Endodermal cell (in vitro differentiated cells): Measurements from ENCODE around the gene MORN1. TPM values are rescaled to one million over a fixed set of nuclear protein-coding genes. Genes with fewer than 3 reads are reported as not detected.

Experiments
- DNase-seq: peaks from one replicate; pipeline ENCODE4 v3.0.0-alpha.2; 2017
- H3K27ac ChIP-seq: 2 replicates; pipeline ENCODE4 v1.5.1; 2013; ENCODE audit warnings: mild to moderate bottlenecking, low read depth, low read length, moderate library complexity
- H3K27me3 ChIP-seq: 2 replicates; pipeline ENCODE4 v1.6.1; 2013; ENCODE audit warnings: mild to moderate bottlenecking, low read length, moderate library complexity; ENCODE audit not compliant: insufficient read depth, control insufficient read depth, poor library complexity, severe bottlenecking
- H3K36me3 ChIP-seq: 2 replicates; pipeline ENCODE4 v1.7.0; 2013; ENCODE audit warnings: mild to moderate bottlenecking, low read length, moderate library complexity; ENCODE audit not compliant: control insufficient read depth, insufficient read depth
- H3K4me1 ChIP-seq: one replicate; pipeline ENCODE4 v1.7.0; 2013; ENCODE audit warnings: low read length; ENCODE audit not compliant: control insufficient read depth, insufficient read depth
- H3K4me3 ChIP-seq: 2 replicates; pipeline ENCODE4 v1.5.1; 2013; ENCODE audit warnings: mild to moderate bottlenecking, low read length, moderate library complexity
- H3K9ac ChIP-seq: 2 replicates; pipeline ENCODE4 v1.6.1; 2013; ENCODE audit warnings: mild to moderate bottlenecking, low read length, moderate library complexity; ENCODE audit not compliant: poor library complexity, severe bottlenecking; ENCODE audit errors: extremely low read depth
- H3K9me3 ChIP-seq: 2 replicates; pipeline ENCODE4 v1.6.1; 2013; ENCODE audit warnings: mild to moderate bottlenecking, low read length, moderate library complexity; ENCODE audit not compliant: control insufficient read depth
- H3K27ac Mint-ChIP-seq: 2 replicates; pipeline ENCODE4 v1.8.0; 2020; ENCODE audit warnings: mixed read lengths
- H3K27me3 Mint-ChIP-seq: 2 replicates; pipeline ENCODE4 v1.8.0; 2021; ENCODE audit warnings: mild to moderate bottlenecking, mixed read lengths; ENCODE audit not compliant: insufficient read depth
- H3K36me3 Mint-ChIP-seq: 2 replicates; pipeline ENCODE4 v1.8.0; 2020; ENCODE audit warnings: low read depth, mixed read lengths
- H3K4me1 Mint-ChIP-seq: 2 replicates; pipeline ENCODE4 v1.8.0; 2020; ENCODE audit warnings: mixed read lengths
- H3K4me3 Mint-ChIP-seq: 2 replicates; pipeline ENCODE4 v1.8.0; 2020; ENCODE audit warnings: mild to moderate bottlenecking, moderate library complexity, mixed read lengths
- H3K9me3 Mint-ChIP-seq: 2 replicates; pipeline ENCODE4 v1.8.0; 2020; ENCODE audit warnings: mild to moderate bottlenecking, mixed read lengths
- WGBS, 2 experiments: methylation state at CpG; one replicate each; pipeline versions ENCODE4 v1.1.5 to v1.1.7; 2013; ENCODE audit warnings: missing lambda C conversion rate in 2 of 2, mixed read lengths in 1 of 2; ENCODE audit not compliant: insufficient coverage in 1 of 2, insufficient read length in 1 of 2; 5-methylcytosine and 5-hydroxymethylcytosine counted together
- total RNA-seq, 2 donors: library from RNA; stranded (reverse); fragmentation: NEBNext Ultra II Directional in 1 of 2; extraction: Animal tissue kit (Norgen Biotek cat#: 25700) in 1 of 2; gene quantifications; 2 replicates in 1 of 2; 3 replicates in 1 of 2; pipeline ENCODE4 v1.2.1, GENCODE V29; 2021
- TF ChIP-seq, protein P1 (sequence below): fragments of 200-600 bp; sonication (generic); conservative IDR thresholded peaks from 2 replicates; pipeline ENCODE4 v1.5.0; 2021; ENCODE audit warnings: antibody characterized with exemption, mild to moderate bottlenecking

MORN1 gene
- total RNA-seq, 2 donors from 2014 or later, result 21.3 to 24.9 TPM

DNA sequence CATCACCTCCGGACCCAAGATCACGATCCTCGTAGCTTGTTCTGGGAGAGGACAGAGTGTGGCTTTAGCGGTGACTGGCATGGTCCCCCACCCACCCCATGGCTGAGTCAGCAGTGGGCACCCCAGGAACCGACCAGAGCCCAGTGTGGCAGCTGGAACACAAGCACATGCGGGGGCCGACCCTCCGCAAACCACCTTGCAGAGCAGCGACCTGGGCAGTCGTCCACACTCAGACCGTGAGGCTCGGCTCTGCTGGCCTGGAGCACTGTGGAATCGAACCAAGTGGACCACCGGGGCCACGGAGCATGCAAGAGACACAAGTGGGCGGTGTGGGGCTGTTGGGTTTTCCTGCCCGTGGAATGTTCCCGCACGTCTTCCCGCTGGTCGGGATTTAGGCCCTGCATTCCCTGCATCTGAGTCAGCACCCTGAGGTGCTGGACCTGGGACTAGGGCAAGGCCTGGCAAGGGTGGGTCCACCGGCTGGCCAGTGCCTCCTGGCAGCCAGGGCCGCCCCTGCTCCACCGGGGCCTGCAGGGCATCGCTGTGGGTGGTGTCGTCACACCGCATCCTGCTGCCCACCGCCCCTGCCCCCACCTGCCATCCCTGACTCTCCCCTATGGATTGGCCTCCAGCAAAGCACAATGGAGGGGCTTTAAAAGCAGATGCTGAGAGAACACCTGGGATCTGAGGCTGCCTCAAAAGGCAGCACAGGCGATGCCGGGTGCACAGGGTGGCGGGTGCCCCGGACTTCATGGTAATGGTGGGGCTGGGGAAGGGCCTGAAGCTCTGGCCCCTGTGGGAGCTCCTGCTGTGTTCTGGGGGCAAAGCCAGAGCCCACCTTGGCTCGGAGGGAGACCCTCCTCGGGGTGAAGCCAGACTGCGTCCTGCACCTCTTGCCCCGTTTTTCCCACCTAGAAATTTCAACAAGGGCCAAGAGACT, 18.5 kb downstream of the MORN1 start:
- H3K36me3 Mint-ChIP-seq, result peaks cover 26% of the 10 kb centered on the region
- no peaks in the 10 kb centered on the region for H3K27me3 ChIP-seq
- TF ChIP-seq, protein P1, sequence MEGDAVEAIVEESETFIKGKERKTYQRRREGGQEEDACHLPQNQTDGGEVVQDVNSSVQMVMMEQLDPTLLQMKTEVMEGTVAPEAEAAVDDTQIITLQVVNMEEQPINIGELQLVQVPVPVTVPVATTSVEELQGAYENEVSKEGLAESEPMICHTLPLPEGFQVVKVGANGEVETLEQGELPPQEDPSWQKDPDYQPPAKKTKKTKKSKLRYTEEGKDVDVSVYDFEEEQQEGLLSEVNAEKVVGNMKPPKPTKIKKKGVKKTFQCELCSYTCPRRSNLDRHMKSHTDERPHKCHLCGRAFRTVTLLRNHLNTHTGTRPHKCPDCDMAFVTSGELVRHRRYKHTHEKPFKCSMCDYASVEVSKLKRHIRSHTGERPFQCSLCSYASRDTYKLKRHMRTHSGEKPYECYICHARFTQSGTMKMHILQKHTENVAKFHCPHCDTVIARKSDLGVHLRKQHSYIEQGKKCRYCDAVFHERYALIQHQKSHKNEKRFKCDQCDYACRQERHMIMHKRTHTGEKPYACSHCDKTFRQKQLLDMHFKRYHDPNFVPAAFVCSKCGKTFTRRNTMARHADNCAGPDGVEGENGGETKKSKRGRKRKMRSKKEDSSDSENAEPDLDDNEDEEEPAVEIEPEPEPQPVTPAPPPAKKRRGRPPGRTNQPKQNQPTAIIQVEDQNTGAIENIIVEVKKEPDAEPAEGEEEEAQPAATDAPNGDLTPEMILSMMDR, result no peak
- no peaks in the 10 kb centered on the region for H3K9me3 ChIP-seq
- H3K27ac Mint-ChIP-seq, result no peak overlapping the region
- no peaks in the 10 kb centered on the region for H3K36me3 ChIP-seq
- H3K9me3 Mint-ChIP-seq, result peaks cover 2% of the 10 kb centered on the region
- WGBS, 2 experiments, result 92 to 93% methylated on average over 17 to 36 of the region's 36 CpGs
- no peaks in the 10 kb centered on the region for H3K4me1 ChIP-seq
- no peaks in the 10 kb centered on the region for H3K4me1 Mint-ChIP-seq
- H3K27me3 Mint-ChIP-seq, result no peaks in the 10 kb centered on the region
- no peak overlapping the region for H3K4me3 Mint-ChIP-seq
- DNase-seq, result peak; percentile 44
- H3K4me3 ChIP-seq, result no peak overlapping the region
- no peak overlapping the region for H3K9ac ChIP-seq
- no peak overlapping the region for H3K27ac ChIP-seq

DNA sequence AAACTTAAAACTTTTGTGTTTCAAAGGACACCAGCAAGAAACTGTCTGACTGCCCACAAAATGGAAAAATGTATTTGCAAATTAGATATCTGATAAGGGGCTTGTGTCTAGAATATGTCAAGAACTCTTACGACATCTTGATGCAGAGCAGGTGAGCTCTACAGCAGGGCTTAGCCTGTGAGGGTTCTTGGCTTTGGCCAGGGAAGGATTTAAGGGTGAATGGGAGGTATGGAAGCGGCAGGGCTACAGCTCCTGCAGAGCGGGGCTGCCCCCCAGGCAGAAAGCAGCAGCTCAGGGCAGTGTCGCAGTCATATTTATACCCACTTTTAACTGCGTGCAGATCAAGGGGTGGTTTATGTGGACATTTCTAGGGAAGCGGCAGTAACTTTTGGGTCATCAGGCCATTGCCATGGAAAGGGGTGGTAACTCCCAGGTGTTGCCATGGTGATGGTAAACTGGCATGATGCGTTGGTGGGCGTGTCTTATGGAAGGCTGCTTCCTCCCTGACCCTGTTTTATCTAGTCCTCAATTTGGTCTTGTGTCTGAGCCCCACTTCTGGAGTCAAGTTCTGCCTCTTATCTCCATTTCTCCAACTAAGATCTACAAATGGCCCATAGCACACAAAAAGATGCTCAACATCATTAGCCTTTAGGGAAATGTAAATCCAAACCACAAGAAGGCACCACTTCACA, 23.2 kb downstream of the MORN1 start:
- no peak for DNase-seq
- Mint-ChIP-seq H3K36me3 (peaks cover 37% of the 10 kb centered on the region), H3K4me3 (no peak overlapping the region), H3K9me3 (peaks cover 17% of the 10 kb centered on the region), H3K27me3 (no peaks in the 10 kb centered on the region), H3K27ac (no peak overlapping the region), H3K4me1 (no peaks in the 10 kb centered on the region)
- Histone ChIP-seq H3K36me3 (no peaks in the 10 kb centered on the region), H3K4me1 (no peaks in the 10 kb centered on the region), H3K4me3 (no peak overlapping the region), H3K27me3 (no peaks in the 10 kb centered on the region), H3K27ac (no peak overlapping the region), H3K9ac (no peak overlapping the region), H3K9me3 (peaks cover 8% of the 10 kb centered on the region)
- TF ChIP-seq, protein P1, result no peak
- WGBS, 2 experiments, result 94 to 100% methylated on average over 5 to 8 of the region's 8 CpGs

DNA sequence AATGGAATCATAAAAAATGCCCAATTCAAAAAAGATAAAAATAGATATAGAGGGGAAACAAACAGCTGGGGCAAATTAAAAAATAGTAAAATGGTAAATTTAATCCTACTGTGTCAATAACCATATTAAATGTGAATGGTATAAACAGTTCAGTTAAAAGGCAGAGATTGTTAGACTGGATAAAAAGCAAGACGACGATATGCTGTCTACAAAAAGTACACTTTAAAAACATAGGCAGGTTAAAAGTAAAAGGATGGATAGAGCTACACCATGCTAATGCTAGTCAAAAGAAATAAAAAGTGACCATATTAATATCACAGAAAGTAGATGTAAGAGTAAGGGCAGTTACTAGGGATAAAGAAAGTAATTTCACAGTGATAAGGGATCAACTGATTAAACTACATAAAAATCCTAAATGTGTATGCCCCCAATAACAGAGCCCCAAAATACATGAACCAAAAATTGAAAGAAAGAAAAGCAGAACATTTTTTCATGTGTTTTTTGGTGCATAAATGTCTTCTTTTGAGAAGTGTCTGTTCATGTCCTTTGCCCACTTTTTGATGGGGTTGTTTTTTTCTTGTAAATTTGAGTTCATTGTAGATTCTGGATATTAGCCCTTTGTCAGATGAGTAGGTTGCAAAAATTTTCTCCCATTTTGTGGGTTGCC, 27.4 kb downstream of the MORN1 start:
- no peaks in the 10 kb centered on the region for H3K27me3 Mint-ChIP-seq
- 92 to 100% methylated on average over 2 of the region's 2 CpGs for WGBS, 2 experiments

More for the DNA sequence above, 27.4 kb downstream of the MORN1 start:
- Histone ChIP-seq H3K4me1 (no peaks in the 10 kb centered on the region), H3K9me3 (peaks cover 9% of the 10 kb centered on the region), H3K4me3 (no peak overlapping the region), H3K27ac (no peak overlapping the region), H3K27me3 (no peaks in the 10 kb centered on the region), H3K9ac (no peak overlapping the region), H3K36me3 (no peaks in the 10 kb centered on the region)
- Mint-ChIP-seq H3K36me3 (peaks cover 23% of the 10 kb centered on the region), H3K4me3 (no peak overlapping the region), H3K9me3 (peaks cover 25% of the 10 kb centered on the region), H3K4me1 (no peaks in the 10 kb centered on the region), H3K27ac (no peak overlapping the region)
- DNase-seq, result no peak
- TF ChIP-seq, protein P1, result no peak
